ENCODE data around the gene BRIP1.

DNA sequence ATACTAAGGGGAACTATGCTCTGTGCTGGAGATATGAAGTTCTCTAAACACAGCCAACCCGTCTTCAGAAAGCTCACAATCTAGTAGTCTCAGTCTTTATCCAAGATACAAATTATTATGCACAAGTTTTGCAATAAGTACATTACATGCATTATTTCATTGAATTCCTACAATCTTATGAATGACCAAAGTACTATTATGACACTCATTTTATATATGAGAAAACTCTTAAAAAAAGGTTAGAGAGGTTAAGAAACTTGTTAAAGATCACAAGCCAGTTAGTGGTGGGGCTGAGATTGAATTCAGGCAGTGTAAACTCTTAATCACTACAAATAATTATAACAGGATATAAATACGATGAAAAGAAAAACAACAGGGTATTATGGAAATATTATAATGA is 4.7 kb upstream of the BRIP1 start:
- TF ChIP-seq, protein P1, sequence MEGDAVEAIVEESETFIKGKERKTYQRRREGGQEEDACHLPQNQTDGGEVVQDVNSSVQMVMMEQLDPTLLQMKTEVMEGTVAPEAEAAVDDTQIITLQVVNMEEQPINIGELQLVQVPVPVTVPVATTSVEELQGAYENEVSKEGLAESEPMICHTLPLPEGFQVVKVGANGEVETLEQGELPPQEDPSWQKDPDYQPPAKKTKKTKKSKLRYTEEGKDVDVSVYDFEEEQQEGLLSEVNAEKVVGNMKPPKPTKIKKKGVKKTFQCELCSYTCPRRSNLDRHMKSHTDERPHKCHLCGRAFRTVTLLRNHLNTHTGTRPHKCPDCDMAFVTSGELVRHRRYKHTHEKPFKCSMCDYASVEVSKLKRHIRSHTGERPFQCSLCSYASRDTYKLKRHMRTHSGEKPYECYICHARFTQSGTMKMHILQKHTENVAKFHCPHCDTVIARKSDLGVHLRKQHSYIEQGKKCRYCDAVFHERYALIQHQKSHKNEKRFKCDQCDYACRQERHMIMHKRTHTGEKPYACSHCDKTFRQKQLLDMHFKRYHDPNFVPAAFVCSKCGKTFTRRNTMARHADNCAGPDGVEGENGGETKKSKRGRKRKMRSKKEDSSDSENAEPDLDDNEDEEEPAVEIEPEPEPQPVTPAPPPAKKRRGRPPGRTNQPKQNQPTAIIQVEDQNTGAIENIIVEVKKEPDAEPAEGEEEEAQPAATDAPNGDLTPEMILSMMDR (IDR thresholded peaks at IDR 0.05) = no peak
- TF ChIP-seq ZFX (IDR thresholded peaks at IDR 0.05; ENCODE audit: borderline replicate concordance) = no peak
